ENCODE results near the gene B4GALT2.

Gene B4GALT2

DNA sequence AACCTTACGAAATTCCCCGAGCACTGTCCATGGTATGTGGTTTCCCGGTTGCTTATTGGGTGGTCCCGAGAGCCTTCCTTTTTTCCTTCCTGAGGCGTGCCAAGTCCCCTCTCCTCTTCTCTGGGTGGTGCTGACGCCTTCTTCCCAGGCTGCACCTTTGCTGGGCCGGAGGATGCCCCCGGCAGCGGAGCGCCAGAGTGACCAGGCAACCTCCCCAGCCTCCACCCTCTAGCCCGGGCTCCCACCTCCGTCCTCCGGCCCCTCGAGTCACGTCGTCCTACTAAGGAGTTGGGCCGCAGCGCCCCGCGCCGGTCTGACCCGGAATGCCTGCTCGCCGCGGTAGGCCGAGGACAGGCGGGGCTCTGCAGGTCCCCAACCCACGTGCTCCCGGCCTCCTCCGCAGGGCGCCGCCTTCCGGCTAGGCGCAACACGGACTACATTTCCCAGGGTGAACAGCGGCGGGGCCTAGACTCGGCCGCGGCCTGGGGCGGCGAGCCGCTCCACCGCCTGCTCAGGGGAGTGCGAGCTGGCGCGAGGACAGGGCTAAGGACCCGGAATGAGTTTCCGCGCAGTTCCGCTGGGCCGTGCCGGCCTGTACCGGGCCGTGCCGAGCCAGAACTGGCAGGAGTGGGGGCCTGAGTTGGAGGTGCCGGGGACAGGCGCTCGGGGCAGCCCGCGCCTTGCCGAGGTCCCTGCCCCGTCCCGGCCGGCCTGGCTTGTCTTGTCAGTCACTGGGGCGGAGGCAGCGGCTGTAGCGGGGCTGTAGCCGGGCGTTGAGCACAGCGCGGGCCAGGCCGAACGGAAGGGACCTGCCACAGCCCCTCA lies 32.6 kb upstream of the B4GALT2 start, which contains the start of gene IPO13:
IPO13 (plus strand) TSS at position 715 of the 825 bp plus-strand sequence. CDS start 651 bp downstream, outside the sequence.
- peak; percentile 96 for DNase-seq

- DNase-seq = no peak
Observed at GRCh38 chr1:43947061-43947873, 31.7 kb upstream of the B4GALT2 start.

- DNase-seq = no peak
Observed at GRCh38 chr1:43947874-43948437, 31.1 kb upstream of the B4GALT2 start.

DNA sequence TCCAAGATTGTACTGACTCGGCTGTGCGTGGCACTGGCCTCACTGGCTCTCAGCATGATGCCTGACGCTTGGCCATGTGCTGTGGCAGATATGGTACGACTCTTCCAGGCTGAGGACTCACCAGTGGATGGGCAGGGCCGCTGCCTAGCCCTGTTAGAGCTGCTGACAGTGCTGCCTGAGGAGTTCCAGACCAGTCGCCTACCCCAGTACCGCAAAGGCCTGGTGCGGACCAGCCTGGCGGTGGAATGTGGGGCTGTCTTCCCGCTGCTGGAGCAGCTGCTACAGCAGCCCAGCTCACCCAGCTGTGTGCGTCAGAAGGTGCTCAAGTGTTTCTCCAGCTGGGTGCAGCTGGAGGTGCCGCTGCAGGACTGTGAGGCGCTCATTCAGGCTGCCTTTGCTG lies 29.3 kb upstream of the B4GALT2 start:
- no peak for DNase-seq

GRCh38 chr1:43951021-43951985 lies 27.7 kb upstream of the B4GALT2 start:
- no peak for DNase-seq

DNA sequence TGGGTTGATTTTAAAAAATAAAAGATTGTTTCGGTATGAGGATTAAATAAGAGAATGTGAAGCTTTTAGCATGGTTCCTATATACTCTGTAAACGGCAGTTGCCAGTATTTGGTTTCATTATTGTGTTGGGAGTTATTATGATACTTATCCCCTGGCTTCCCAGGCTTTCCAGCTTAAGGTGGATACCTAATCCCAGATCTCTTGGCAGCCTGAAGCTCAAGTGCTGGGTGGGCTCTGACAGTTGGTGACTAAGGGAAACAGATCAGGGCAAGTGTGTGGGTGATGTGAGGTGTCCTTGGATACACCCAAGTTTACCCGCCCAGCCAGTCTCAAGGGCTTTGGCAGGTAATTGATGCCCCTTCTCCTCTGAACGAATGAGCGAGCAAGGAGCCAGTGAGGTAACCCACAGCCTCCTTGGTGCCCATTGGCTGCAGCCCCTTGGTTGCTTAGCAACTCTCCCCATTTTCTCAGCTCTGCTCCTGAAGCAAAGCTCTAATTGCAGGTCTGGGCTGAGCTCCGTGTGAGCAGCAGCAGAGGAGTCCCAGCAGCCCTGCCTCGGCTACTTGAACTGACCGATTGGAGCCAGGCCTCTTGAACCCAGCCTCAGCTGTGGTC lies 26.2 kb upstream of the B4GALT2 start:
- DNase-seq = peak; percentile 55

DNA sequence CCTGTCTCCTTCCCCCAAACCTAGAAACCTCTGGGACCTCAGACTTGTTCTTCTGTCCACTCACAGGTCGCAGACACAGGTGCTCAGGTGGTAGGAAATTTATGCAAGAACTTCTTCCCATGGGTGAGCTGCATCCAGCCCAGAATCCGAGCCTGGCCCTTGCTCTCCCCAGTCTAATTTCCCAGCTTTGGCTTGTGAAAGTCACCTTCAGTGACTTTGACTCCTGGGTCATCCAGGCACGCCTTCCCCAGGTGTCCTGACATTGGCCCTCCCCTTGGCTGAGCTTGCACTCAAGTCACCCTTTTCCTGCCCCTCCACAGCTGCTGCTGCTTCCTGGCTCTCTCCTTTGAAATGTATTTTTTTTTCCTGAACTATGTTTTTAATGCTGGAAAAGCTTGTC lies 25.6 kb upstream of the B4GALT2 start:
- no peak for DNase-seq

DNA sequence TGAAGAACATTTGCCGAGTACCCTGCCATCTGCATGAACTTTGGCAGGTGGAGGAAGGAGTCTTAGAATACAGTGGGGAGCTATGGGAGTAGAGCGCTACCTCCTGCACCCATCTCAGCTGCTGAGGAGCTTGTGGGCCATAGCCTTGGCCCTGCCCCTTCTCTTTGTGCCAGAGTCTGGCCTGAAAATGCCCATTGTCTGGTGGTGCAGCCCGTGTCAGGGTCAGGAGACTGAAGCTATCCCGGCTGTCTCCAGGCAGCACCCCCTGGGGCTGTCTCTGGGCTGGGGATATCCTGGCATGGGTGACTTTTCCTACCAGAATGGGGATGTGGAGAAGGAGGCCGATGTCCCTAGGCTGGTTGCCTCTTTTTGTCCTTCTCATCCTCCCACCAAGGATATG lies 25.0 kb upstream of the B4GALT2 start:
- DNase-seq = no peak

- no peak for DNase-seq
Observed at GRCh38 chr1:43956234-43956633, 22.8 kb upstream of the B4GALT2 start.

GRCh38 chr1:43957407-43958040 lies 21.5 kb upstream of the B4GALT2 start:
- DNase-seq = no peak

GRCh38 chr1:43958351-43959255 lies 20.4 kb upstream of the B4GALT2 start:
- DNase-seq = peak; percentile 87

DNA sequence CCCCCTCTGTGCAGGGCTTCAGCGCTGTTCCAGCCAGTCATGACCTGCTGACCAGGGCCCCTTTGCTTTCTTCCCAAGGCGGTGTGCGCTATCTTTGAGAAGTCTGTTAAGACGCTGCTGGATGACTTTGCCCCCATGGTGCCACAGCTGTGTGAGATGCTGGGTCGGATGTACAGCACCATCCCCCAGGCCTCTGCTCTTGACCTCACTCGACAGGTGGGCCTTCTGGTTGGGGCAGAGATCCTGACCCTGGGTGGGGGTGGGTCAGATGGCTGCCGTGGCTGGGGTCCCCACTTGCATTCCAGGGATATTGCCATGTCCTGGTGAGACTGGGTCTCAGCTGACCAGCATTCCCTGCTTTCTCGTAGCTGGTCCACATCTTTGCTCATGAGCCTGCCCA lies 18.2 kb upstream of the B4GALT2 start:
- DNase-seq = no peak

DNA sequence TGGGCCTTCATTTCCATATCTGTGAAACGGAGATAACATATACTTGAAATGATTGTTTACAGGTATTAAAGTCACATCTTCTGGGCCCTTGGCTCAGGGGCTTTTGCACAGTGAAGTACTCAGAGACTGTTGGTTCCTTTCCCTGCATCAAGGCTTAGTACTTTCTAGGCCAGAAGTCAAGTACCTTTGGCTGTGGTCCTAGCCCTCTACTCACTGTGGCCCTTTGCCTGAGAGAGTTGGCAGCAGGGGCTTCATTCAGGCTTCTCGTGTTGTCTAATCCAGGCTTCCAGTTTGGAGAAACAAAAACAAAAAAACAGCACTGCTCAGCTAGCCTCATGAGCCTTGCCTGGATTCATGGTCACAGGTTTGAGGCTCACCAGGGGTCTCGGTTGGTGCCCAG lies 17.3 kb upstream of the B4GALT2 start:
- DNase-seq = no peak

DNA sequence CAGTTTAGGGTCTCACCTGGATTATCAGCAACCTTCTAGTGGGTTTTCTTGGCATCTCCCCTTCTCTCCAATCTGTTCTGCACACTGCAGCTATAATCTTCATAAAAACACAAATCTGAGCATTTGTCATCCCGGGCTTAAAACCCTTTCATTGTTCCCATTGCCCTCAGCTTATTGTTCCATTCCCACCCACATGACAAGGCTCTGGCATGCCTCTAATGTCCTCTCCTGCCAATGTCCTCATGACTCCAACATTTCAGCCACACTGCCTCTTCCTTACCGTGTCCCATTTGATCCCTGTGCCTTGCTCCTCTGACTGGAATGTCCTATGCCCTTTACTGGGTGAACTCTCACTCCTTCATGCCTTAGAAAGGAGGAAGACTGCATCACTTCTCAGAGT lies 16.7 kb upstream of the B4GALT2 start:
- no peak for DNase-seq

DNA sequence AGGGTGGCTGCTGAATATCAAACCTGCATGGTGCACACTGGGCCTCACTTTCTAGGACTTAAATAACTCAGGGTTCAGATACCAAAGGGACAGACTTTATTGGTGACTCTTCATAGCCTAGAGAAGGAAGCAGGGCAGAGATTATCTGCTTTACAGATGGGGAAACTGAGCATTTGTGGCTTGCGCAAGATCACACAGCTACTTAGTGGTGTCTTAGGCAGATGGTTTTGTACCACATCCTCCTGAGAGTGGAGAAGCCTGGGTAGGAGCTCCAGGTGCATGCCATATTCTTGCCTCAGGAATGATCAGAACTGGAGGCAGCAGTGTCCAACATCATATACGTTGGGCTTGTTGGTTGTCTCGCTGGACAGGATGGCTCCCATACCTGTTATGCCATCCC lies 16.0 kb upstream of the B4GALT2 start:
- no peak for DNase-seq

GRCh38 chr1:43963890-43964289 lies 15.1 kb upstream of the B4GALT2 start:
- DNase-seq = no peak

GRCh38 chr1:43965316-43965715 lies 13.7 kb upstream of the B4GALT2 start:
- DNase-seq = no peak

DNA sequence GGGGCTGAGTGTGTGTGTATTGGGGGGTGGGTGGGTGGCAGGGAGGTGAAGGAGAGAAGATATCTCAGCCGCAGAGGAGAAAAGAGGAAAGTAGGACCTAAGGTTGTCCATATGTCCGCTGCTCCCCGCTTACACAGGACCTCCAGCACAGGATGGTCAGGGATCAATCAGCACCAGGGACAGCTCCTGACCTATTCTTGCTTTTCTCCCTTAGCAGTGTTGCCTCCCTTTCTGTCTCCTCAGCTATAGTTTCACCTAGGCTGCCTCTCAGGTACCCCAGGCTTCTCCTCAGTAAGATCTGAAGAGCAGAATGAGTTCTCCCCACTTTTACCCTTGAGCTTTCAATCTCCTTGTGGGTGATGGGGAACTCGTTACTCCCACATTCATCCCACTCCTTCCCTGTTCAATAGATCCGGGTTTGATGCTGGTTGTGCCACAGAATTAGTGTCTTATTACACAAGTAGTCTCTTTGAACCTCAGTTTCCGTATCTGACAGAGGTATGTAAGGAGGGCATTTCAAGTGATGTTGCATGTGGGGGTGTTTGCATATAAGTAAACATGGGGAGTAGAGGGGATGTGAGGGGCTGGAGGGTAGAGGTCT lies 10.6 kb upstream of the B4GALT2 start:
- DNase-seq = peak; percentile 53

DNA sequence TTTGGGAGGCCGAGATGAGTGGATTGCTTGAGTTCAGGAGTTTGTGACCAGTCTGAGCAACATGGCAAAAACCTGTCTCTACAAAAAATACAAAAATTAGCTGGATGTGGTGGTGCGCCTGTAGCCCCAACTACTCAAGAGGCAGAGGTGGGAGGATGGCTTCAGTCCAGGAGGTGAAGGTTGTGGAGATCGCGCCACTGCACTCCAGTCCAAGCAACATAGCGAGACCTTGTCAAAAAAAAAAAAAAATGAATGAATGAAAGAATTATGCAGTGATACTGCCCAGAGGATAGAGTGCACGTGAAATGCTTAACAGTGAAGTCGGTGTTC lies 9.6 kb upstream of the B4GALT2 start:
- DNase-seq = no peak
